Progenitor cell of endocrine pancreas (in vitro differentiated cells): ENCODE data around the gene KSR2. TPM values are rescaled to one million over a fixed set of nuclear protein-coding genes. Genes with fewer than 3 reads are reported as not detected.

Source experiments
- DNase-seq: peaks from one replicate; pipeline ENCODE4 v3.0.0; 2021; ENCODE audit warnings: low spot score; ENCODE audit not compliant: unreplicated experiment
- H3K27ac Mint-ChIP-seq: 2 replicates; pipeline ENCODE4 v1.8.0; 2021; ENCODE audit warnings: mild to moderate bottlenecking, moderate library complexity, mixed read lengths
- H3K27me3 Mint-ChIP-seq: 2 replicates; pipeline ENCODE4 v1.8.0; 2021; ENCODE audit warnings: mixed read lengths
- H3K36me3 Mint-ChIP-seq: 2 replicates; pipeline ENCODE4 v1.8.0; 2022; ENCODE audit warnings: mixed read lengths; ENCODE audit not compliant: insufficient read depth
- H3K4me1 Mint-ChIP-seq: 2 replicates; pipeline ENCODE4 v1.8.0; 2021; ENCODE audit warnings: low read depth, mixed read lengths
- H3K4me3 Mint-ChIP-seq: 2 replicates; pipeline ENCODE4 v1.8.0; 2021; ENCODE audit warnings: low read depth, mild to moderate bottlenecking, moderate library complexity, mixed read lengths
- H3K9me3 Mint-ChIP-seq: 2 replicates; pipeline ENCODE4 v1.8.0; 2021; ENCODE audit warnings: low read depth, mixed read lengths
- total RNA-seq: library from RNA; stranded (reverse); gene quantifications from 2 replicates; pipeline ENCODE4 v1.2.1, GENCODE V29; 2021
- TF ChIP-seq, protein P1 (sequence below): fragments of 200-600 bp; sonication (generic); IDR thresholded peaks from one replicate; pipeline ENCODE4 v1.5.0; 2021; ENCODE audit warnings: antibody characterized with exemption, mild to moderate bottlenecking; ENCODE audit not compliant: unreplicated experiment

The KSR2 gene
- total RNA-seq, 1 donor from 2014 or later = 1.8 TPM

- Mint-ChIP-seq H3K9me3 (no peaks in the 10 kb centered on the region), H3K36me3 (peaks cover 1% of the 10 kb centered on the region), H3K4me1 (peaks cover 1% of the 10 kb centered on the region), H3K27ac (no peak overlapping the region), H3K4me3 (no peak overlapping the region), H3K27me3 (peaks cover 89% of the 10 kb centered on the region)
- DNase-seq = no peak
- TF ChIP-seq, protein P1, sequence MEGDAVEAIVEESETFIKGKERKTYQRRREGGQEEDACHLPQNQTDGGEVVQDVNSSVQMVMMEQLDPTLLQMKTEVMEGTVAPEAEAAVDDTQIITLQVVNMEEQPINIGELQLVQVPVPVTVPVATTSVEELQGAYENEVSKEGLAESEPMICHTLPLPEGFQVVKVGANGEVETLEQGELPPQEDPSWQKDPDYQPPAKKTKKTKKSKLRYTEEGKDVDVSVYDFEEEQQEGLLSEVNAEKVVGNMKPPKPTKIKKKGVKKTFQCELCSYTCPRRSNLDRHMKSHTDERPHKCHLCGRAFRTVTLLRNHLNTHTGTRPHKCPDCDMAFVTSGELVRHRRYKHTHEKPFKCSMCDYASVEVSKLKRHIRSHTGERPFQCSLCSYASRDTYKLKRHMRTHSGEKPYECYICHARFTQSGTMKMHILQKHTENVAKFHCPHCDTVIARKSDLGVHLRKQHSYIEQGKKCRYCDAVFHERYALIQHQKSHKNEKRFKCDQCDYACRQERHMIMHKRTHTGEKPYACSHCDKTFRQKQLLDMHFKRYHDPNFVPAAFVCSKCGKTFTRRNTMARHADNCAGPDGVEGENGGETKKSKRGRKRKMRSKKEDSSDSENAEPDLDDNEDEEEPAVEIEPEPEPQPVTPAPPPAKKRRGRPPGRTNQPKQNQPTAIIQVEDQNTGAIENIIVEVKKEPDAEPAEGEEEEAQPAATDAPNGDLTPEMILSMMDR = no peak
Observed at GRCh38 chr12:117483501-117483900, 485.3 kb downstream of the KSR2 start.

GRCh38 chr12:117481470-117481869, 487.3 kb downstream of the KSR2 start:
- peaks cover 86% of the 10 kb centered on the region for H3K27me3 Mint-ChIP-seq
- H3K36me3 Mint-ChIP-seq = peaks cover 1% of the 10 kb centered on the region
- H3K4me3 Mint-ChIP-seq = no peak overlapping the region
- TF ChIP-seq, protein P1 = no peak
- no peaks in the 10 kb centered on the region for H3K9me3 Mint-ChIP-seq
- H3K27ac Mint-ChIP-seq = no peak overlapping the region
- DNase-seq = no peak
- H3K4me1 Mint-ChIP-seq = peaks cover 1% of the 10 kb centered on the region

GRCh38 chr12:117476341-117476740, 492.4 kb downstream of the KSR2 start:
- DNase-seq = no peak
- no peaks in the 10 kb centered on the region for H3K9me3 Mint-ChIP-seq
- H3K4me1 Mint-ChIP-seq = no peaks in the 10 kb centered on the region
- H3K36me3 Mint-ChIP-seq = peaks cover 1% of the 10 kb centered on the region
- H3K4me3 Mint-ChIP-seq = no peak overlapping the region
- H3K27ac Mint-ChIP-seq = no peak overlapping the region
- TF ChIP-seq, protein P1 = no peak
- peaks cover 68% of the 10 kb centered on the region for H3K27me3 Mint-ChIP-seq

DNA sequence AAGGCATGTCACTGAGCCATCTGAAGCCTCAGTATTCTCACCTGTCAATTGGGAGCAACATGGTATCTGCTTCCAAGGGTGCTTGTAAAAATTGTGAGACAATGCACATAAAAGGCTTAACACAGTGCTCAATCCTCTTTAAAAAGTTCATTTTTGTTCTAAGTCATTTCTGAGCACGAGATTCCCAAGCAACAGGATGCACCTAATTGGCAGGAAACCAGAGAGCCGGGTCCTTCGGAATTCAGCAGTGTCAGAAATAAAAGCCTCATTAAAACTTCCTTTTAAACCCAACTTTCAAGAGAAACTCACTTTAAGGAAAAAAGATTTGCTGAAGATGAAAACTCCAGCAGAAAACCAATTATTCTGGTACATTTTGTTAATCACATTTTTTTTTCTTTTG, 494.9 kb downstream of the KSR2 start:
- H3K4me1 Mint-ChIP-seq = no peaks in the 10 kb centered on the region
- no peak for DNase-seq
- TF ChIP-seq, protein P1 = no peak
- no peak overlapping the region for H3K27ac Mint-ChIP-seq
- H3K4me3 Mint-ChIP-seq = no peak overlapping the region
- peaks cover 50% of the 10 kb centered on the region for H3K27me3 Mint-ChIP-seq
- H3K9me3 Mint-ChIP-seq = peaks cover 4% of the 10 kb centered on the region
- H3K36me3 Mint-ChIP-seq = peaks cover 1% of the 10 kb centered on the region

- peaks cover 47% of the 10 kb centered on the region for H3K27me3 Mint-ChIP-seq
- peak; percentile 28 for DNase-seq
- H3K4me3 Mint-ChIP-seq = no peak overlapping the region
- peaks cover 4% of the 10 kb centered on the region for H3K9me3 Mint-ChIP-seq
- peaks cover 1% of the 10 kb centered on the region for H3K36me3 Mint-ChIP-seq
- no peak overlapping the region for H3K27ac Mint-ChIP-seq
- TF ChIP-seq, protein P1 = peak; percentile 68
- H3K4me1 Mint-ChIP-seq = no peaks in the 10 kb centered on the region
Observed at GRCh38 chr12:117472983-117473382, 495.8 kb downstream of the KSR2 start.
